ENCODE measurements around the gene GOSR1. TPM values are rescaled to one million over a fixed set of nuclear protein-coding genes. Genes with fewer than 3 reads are reported as not detected.
"Not testable (repeated sequence)": the region's sequence is repeated elsewhere in the genome, so short reads cannot be mapped to it uniquely, and the experiment has no call there.

GOSR1 gene
- total RNA-seq, 3 donors from 2014 or later (not counting 1 experiment from before 2014, with no cell fraction given) = 45.0 to 57.5 (median 54.4) TPM

DNA sequence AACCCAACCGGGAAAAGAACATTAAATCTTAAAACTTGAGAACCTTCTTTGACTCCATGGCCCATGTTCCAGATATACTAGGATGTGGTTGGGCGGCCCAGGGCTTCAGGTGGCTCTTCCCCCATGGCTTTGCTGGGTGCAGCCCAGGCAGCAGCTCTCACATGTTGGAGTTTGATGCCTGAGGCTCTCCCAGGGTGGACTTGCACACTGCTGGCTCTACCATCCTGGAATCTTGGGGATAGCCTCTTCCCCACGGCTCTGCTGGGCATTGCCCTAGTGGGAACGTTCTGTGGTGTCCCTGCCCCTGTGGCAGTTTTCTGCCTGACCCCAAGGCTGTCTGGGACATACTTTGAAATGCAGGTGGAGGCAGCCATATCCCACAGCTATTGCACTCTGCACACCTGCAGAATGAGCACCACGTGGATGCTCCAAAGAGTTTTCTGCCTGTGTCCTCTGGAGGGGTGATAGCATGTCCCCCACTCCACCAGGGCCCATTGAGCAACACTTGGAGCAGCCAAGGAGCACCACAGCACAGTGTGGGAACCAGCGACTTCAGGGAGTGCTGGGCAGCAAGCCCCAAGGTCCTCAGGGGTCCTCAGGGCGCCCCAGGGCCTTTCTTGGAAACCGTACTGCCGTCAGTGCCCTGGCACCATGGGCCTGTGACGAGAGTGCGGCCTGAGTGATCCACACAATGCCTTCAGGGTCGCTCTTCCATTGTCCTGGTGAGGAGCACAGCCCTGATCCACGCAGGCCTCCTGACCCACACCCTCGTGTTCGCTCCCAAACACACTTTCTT, 70.8 kb downstream of the GOSR1 start:
- intact Hi-C loops (cut with micrococcal nuclease) = no loop called here
- H3K9me3 Mint-ChIP-seq = no peaks in the 10 kb centered on the region
- TF ChIP-seq CTCF (IDR thresholded peaks at IDR 0.05) = no peak
- 93% methylated on average over 15 of the region's 15 CpGs for WGBS (ENCODE audit: insufficient coverage)
- H3K4me1 ChIP-seq (ENCODE audit: control insufficient read depth, insufficient read depth, low read length) = peaks cover 25% of the 10 kb centered on the region
- no peak overlapping the region for H3K27ac Mint-ChIP-seq
- no peak overlapping the region for H3K4me3 ChIP-seq (ENCODE audit: low read length)
- no peak overlapping the region for H3K27ac ChIP-seq (ENCODE audit: low read length)
- H3K36me3 ChIP-seq (ENCODE audit: control insufficient read depth, insufficient read depth, low read length) = no peaks in the 10 kb centered on the region
- H3K36me3 Mint-ChIP-seq = no peaks in the 10 kb centered on the region
- ATAC-seq (no peak), DNase-seq (no peak)
- peaks cover 0 to 12% of the 10 kb centered on the region in 2 donors for H3K4me1 Mint-ChIP-seq
- no peaks in the 10 kb centered on the region for H3K9me3 ChIP-seq (ENCODE audit: control insufficient read depth, insufficient read depth, low read length)
- H3K4me3 Mint-ChIP-seq = no peak overlapping the region
- H3K27me3 Mint-ChIP-seq (ENCODE audit: low read depth in 2 of 2) = no peaks in the 10 kb centered on the region
- H3K27me3 ChIP-seq (ENCODE audit: control insufficient read depth, insufficient read depth, low read length) = no peaks in the 10 kb centered on the region

GRCh38 chr17:30549181-30549580, 72.0 kb downstream of the GOSR1 start:
- H3K4me3 Mint-ChIP-seq; H3K4me3 ChIP-seq (ENCODE audit: low read length); H3K27me3 ChIP-seq (ENCODE audit: control insufficient read depth, insufficient read depth, low read length); H3K27ac ChIP-seq (ENCODE audit: low read length); H3K9me3 ChIP-seq (ENCODE audit: control insufficient read depth, insufficient read depth, low read length); DNase-seq; H3K27me3 Mint-ChIP-seq (ENCODE audit: low read depth in 2 of 2); ATAC-seq; H3K27ac Mint-ChIP-seq; intact Hi-C loops (cut with micrococcal nuclease); H3K9me3 Mint-ChIP-seq; H3K36me3 ChIP-seq (ENCODE audit: control insufficient read depth, insufficient read depth, low read length); H3K36me3 Mint-ChIP-seq: not testable (repeated sequence)
- peaks cover 0 to 12% of the 10 kb centered on the region in 2 donors for H3K4me1 Mint-ChIP-seq
- WGBS (ENCODE audit: insufficient coverage) = 95% methylated on average over 4 of the region's 4 CpGs
- peaks cover 25% of the 10 kb centered on the region for H3K4me1 ChIP-seq (ENCODE audit: control insufficient read depth, insufficient read depth, low read length)

DNA sequence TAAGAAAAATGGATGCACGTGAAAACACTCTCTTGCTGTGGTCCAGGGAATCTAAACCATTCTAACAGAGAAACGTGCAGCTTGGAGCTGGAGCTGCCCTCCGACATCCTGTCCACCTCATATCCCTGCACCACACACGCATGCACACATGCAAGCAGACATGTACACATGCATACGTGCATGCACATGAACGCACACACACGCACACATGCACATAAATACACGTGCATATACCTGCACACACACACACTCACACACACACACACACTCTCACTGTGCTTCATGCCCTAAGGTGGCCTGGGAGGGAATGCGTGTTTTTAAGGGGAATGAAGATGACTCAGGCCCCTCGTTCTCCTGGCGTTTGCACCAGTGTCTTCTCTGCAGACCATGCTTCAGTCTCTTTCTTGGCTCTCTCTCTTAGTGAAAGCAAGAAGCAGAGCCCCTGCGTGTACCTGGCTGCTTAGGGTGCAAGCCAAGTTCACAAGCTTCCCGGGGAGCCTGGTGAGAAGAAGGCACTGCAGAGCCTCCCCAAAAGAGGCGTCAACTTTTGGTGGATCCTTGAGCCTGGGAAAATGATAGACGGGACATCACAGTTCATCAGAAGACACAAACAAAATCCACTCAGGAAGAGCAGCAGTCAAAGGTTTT, 72.8 kb downstream of the GOSR1 start:
- H3K27me3 ChIP-seq (ENCODE audit: control insufficient read depth, insufficient read depth, low read length) = no peaks in the 10 kb centered on the region
- H3K36me3 ChIP-seq (ENCODE audit: control insufficient read depth, insufficient read depth, low read length) = no peaks in the 10 kb centered on the region
- Mint-ChIP-seq H3K36me3 (no peaks in the 10 kb centered on the region), H3K4me3 (no peak overlapping the region), H3K9me3 (no peaks in the 10 kb centered on the region), H3K27ac (no peak overlapping the region), H3K27me3 (ENCODE audit: low read depth in 2 of 2) (no peaks in the 10 kb centered on the region), H3K4me1 (peaks cover 0 to 12% of the 10 kb centered on the region in 2 donors)
- 90% methylated on average over 15 of the region's 15 CpGs for WGBS (ENCODE audit: insufficient coverage)
- no peak overlapping the region for H3K27ac ChIP-seq (ENCODE audit: low read length)
- intact Hi-C loops (cut with micrococcal nuclease) = no loop called here
- TF ChIP-seq CTCF (IDR thresholded peaks at IDR 0.05) = no peak
- H3K4me1 ChIP-seq (ENCODE audit: control insufficient read depth, insufficient read depth, low read length) = peaks cover 25% of the 10 kb centered on the region
- no peak overlapping the region for H3K4me3 ChIP-seq (ENCODE audit: low read length)
- no peaks in the 10 kb centered on the region for H3K9me3 ChIP-seq (ENCODE audit: control insufficient read depth, insufficient read depth, low read length)
- ATAC-seq (no peak), DNase-seq (no peak)

- WGBS (ENCODE audit: insufficient coverage) = 54% methylated on average over 10 of the region's 10 CpGs
- no peak for TF ChIP-seq CTCF (IDR thresholded peaks at IDR 0.05)
- Mint-ChIP-seq H3K9me3 (no peaks in the 10 kb centered on the region), H3K4me1 (peaks cover 0 to 12% of the 10 kb centered on the region in 2 donors), H3K27ac (no peak overlapping the region), H3K4me3 (no peak overlapping the region), H3K27me3 (ENCODE audit: low read depth in 2 of 2) (no peaks in the 10 kb centered on the region), H3K36me3 (no peaks in the 10 kb centered on the region)
- H3K36me3 ChIP-seq (ENCODE audit: control insufficient read depth, insufficient read depth, low read length) = no peaks in the 10 kb centered on the region
- DNase-seq = no peak
- ATAC-seq = no peak
- peak overlapping the region; percentile 56 for H3K27ac ChIP-seq (ENCODE audit: low read length)
- H3K9me3 ChIP-seq (ENCODE audit: control insufficient read depth, insufficient read depth, low read length) = no peaks in the 10 kb centered on the region
- no peaks in the 10 kb centered on the region for H3K27me3 ChIP-seq (ENCODE audit: control insufficient read depth, insufficient read depth, low read length)
- H3K4me1 ChIP-seq (ENCODE audit: control insufficient read depth, insufficient read depth, low read length) = peaks cover 25% of the 10 kb centered on the region
- intact Hi-C loops (cut with micrococcal nuclease) = no loop called here
- no peak overlapping the region for H3K4me3 ChIP-seq (ENCODE audit: low read length)
These were observed 73.5 kb downstream of the GOSR1 start for GRCh38 chr17:30550512-30551273.

DNA sequence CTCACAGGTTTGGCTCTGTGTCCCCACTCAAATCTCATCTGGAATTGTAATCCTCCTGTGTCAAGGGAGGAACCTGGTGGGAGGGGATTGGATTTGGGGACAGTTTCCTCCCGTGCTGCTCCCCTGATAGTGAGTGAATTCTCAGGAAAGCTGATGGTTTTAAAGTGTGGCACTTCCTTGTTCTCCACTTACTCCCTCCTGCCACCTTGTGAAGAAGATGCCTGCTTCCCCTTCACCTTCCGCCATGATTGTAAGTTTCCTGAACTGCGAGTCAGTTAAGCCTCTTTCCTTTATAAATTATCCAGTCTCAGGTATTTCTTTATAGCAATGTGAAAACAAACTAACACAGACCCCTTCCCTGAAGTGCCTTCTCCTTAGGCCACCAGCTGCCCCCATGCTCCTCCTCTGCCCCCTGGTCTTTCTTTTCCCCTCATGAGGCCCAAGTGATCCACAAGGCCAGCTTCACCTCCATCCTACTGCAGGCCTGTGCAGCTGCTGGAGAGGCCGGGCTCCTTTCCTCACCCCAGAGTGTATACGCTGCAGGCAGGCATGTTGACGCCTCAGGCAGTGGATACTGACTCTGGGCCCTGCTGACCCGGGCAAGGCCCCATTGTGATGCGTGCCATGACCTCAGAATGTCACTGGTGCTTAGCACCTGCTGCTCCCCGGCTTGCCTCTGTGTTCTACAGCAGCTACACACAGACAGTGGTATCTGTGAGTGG, 74.2 kb downstream of the GOSR1 start:
- H3K4me3 ChIP-seq (ENCODE audit: low read length); H3K9me3 ChIP-seq (ENCODE audit: control insufficient read depth, insufficient read depth, low read length); H3K27me3 Mint-ChIP-seq (ENCODE audit: low read depth in 2 of 2); H3K27me3 ChIP-seq (ENCODE audit: control insufficient read depth, insufficient read depth, low read length); H3K36me3 Mint-ChIP-seq; intact Hi-C loops (cut with micrococcal nuclease); DNase-seq; H3K27ac Mint-ChIP-seq; ATAC-seq; H3K4me3 Mint-ChIP-seq; H3K36me3 ChIP-seq (ENCODE audit: control insufficient read depth, insufficient read depth, low read length); H3K9me3 Mint-ChIP-seq: not testable (repeated sequence)
- H3K4me1 Mint-ChIP-seq = peaks cover 0 to 12% of the 10 kb centered on the region in 2 donors
- Histone ChIP-seq H3K27ac (ENCODE audit: low read length) (peak overlapping the region; percentile 56), H3K4me1 (ENCODE audit: control insufficient read depth, insufficient read depth, low read length) (peaks cover 25% of the 10 kb centered on the region)
- 92% methylated on average over 8 of the region's 9 CpGs for WGBS (ENCODE audit: insufficient coverage)

Data from natural killer cell (primary cell).